Fibroblast of the aortic adventitia (primary cell): ENCODE measurements around the gene DDX47. TPM values are rescaled to one million over a fixed set of nuclear protein-coding genes. Genes with fewer than 3 reads are reported as not detected.

ENCODE experiments used
- DNase-seq: peaks from one replicate; pipeline ENCODE4 v3.0.0-alpha.2; 2010; ENCODE audit warnings: low read depth
- H3K4me3 ChIP-seq: 2 replicates; pipeline ENCODE4 v1.5.1; 2011; ENCODE audit warnings: low read depth, mild to moderate bottlenecking, control low read depth, low read length, moderate library complexity
- CTCF ChIP-seq: IDR thresholded peaks from 2 replicates; pipeline ENCODE4 v1.5.1; 2011; ENCODE audit warnings: mild to moderate bottlenecking, low read length, control low read depth, inconsistent platforms; ENCODE audit not compliant: insufficient read depth
- total RNA-seq: library from RNA; depleted of rRNA; stranded (reverse); fragments of >200 nt; gene quantifications from 2 replicates; pipeline ENCODE4 v1.2.3, GENCODE V29; 2012; ENCODE audit warnings: low replicate concordance

The DDX47 gene
- total RNA-seq, 1 donor = 68.4 TPM

- peak; percentile 35 for DNase-seq
- H3K4me3 ChIP-seq = no peak overlapping the region
- no peak for TF ChIP-seq CTCF
Measured at GRCh38 chr12:12788131-12788530, 25.0 kb upstream of the DDX47 start.

- peak; percentile 78 for TF ChIP-seq CTCF
- H3K4me3 ChIP-seq = no peak overlapping the region
- peak; percentile 92 for DNase-seq
Measured at GRCh38 chr12:12788675-12789368, 24.3 kb upstream of the DDX47 start.

- H3K4me3 ChIP-seq = no peak overlapping the region
- DNase-seq = no peak
- no peak for TF ChIP-seq CTCF
Measured at GRCh38 chr12:12790956-12791355, 22.2 kb upstream of the DDX47 start.

- peak; percentile 43 for DNase-seq
- no peak for TF ChIP-seq CTCF
- H3K4me3 ChIP-seq = no peak overlapping the region
Measured at GRCh38 chr12:12791756-12792369, 21.3 kb upstream of the DDX47 start.

GRCh38 chr12:12792421-12792820, 20.7 kb upstream of the DDX47 start:
- no peak for TF ChIP-seq CTCF
- no peak overlapping the region for H3K4me3 ChIP-seq
- no peak for DNase-seq

GRCh38 chr12:12794686-12795085, 18.5 kb upstream of the DDX47 start:
- no peak for DNase-seq
- no peak for TF ChIP-seq CTCF
- H3K4me3 ChIP-seq = no peak overlapping the region
